Measurements from ENCODE around the gene GGACT. TPM values are rescaled to one million over a fixed set of nuclear protein-coding genes. Genes with fewer than 3 reads are reported as not detected.
A peak's percentile ranks its signal among the peaks of the same experiment; 100 is the strongest.

The GGACT gene
- total RNA-seq, 4 donors from 2014 or later: 0.74 to 1.9 (median 1.5) TPM

DNA sequence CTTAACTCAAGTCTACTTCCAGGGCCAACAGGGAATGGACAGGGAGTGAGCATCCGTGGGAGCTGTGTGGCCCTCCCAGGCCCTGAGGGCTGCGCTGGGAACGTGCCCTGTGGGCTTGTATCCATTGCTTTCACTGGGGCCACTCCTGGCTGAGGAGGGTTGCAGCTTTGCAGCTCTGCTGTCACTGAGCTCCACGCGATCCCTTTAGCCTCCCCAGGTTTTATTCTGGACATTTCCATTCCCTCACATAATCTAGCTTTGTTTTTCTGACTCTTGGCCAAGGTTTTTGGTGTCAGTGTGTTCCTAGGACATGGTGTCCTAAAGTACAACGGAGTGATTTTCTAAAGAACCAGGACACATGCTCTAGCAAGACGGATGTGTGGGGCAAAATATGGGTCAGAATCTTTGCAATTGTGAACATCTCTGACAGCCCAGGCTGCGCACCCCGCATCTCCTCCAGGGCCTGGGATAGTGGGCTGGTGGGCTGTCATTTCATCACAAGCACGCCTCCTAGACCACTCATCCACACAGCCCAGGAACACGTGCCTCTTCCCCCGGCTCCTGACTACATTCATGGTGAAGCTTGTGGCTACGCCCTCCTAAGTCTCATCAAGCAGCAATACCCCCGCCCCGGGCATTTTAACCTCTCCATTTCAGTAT, 28.0 kb downstream of the GGACT start:
- no peaks in the 10 kb centered on the region for H3K36me3 ChIP-seq
- ATAC-seq: peak; percentile 25
- H3K27me3 ChIP-seq: no peaks in the 10 kb centered on the region
- H3K9me3 ChIP-seq: peaks cover 0 to 3% (median 0%) of the 10 kb centered on the region in 3 donors
- 89 to 94% methylated on average over 3 to 11 of the region's 15 CpGs for WGBS, 2 donors (ENCODE audit: low coverage in 1 of 2)
- H3K4me3 ChIP-seq: no peak overlapping the region
- TF ChIP-seq POLR2A (IDR thresholded peaks at IDR 0.05) (no peak), POLR2AphosphoS5 (IDR thresholded peaks at IDR 0.05) (no peak), CTCF (IDR thresholded peaks at IDR 0.05) (no peak), EP300 (IDR thresholded peaks at IDR 0.05) (no peak)
- no peaks in the 10 kb centered on the region for H3K4me1 ChIP-seq
- H3K27ac ChIP-seq: no peak overlapping the region

GRCh38 chr13:100559886-100560285, 28.7 kb downstream of the GGACT start:
- no peaks in the 10 kb centered on the region for H3K36me3 ChIP-seq
- ATAC-seq: no peak
- no peaks in the 10 kb centered on the region for H3K4me1 ChIP-seq
- no peak overlapping the region for H3K27ac ChIP-seq
- no peaks in the 10 kb centered on the region for H3K27me3 ChIP-seq
- WGBS, 2 donors (ENCODE audit: low coverage in 1 of 2): 94% methylated on average over 8 of the region's 8 CpGs
- H3K4me3 ChIP-seq: no peak overlapping the region
- TF ChIP-seq CTCF (IDR thresholded peaks at IDR 0.05): no peak
- H3K9me3 ChIP-seq: no peaks in the 10 kb centered on the region

DNA sequence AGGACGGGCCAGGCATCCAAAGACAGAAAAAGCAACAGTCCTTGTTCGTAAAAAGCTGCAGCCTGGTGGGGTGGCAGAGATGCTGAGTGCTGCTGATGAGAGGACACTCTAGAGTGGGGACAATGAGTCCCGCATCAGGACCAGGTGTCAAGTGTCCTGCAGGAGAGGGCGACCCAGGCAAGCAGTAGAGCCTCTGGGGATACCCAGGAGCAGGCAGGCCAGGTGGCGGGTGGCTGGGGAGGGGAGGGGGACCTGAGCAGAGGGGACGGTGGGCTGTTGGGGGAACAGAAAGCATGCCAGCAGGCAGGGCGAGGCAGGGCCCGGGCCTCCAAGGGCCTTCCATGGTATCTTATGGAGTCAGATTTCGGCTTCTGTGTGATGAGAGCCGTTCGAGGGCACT, 35.8 kb downstream of the GGACT start:
- WGBS, 2 donors (ENCODE audit: low coverage in 1 of 2): 83 to 94% methylated on average over 2 to 4 of the region's 11 CpGs
- Histone ChIP-seq H3K9me3 (no peaks in the 10 kb centered on the region), H3K36me3 (no peaks in the 10 kb centered on the region), H3K27me3 (no peaks in the 10 kb centered on the region), H3K4me3 (no peak overlapping the region), H3K4me1 (peaks cover 0 to 14% (median 0%) of the 10 kb centered on the region in 3 donors), H3K27ac (no peak overlapping the region)
- TF ChIP-seq POLR2AphosphoS5 (IDR thresholded peaks at IDR 0.05): no peak
- no peak for TF ChIP-seq CTCF (IDR thresholded peaks at IDR 0.05)
- no peak for TF ChIP-seq POLR2A (IDR thresholded peaks at IDR 0.05)
- no peak for TF ChIP-seq EP300 (IDR thresholded peaks at IDR 0.05)
- no peak for ATAC-seq

DNA sequence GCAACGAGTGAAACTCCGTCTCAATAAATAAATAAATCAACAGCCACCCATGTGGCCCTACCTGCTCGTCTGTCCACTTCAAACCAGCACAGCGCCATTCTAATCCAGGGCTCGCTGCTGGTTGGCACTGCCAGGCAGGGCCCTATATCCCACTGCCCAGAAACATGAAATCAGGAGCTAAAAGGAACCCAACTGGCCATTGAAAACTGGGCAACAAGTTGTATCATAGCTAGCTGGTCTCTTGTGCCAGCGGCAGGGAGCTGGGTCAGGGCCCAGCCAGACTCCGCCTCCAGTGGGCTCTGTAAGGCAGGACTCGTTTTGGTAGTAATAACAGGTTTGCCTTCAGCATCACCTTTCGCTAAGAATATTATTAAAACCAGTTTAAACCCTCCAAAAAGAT, 39.3 kb downstream of the GGACT start:
- TF ChIP-seq POLR2AphosphoS5 (IDR thresholded peaks at IDR 0.05): no peak
- no peak for TF ChIP-seq CTCF (IDR thresholded peaks at IDR 0.05)
- TF ChIP-seq POLR2A (IDR thresholded peaks at IDR 0.05): no peak
- no peak for TF ChIP-seq EP300 (IDR thresholded peaks at IDR 0.05)
- Histone ChIP-seq H3K9me3 (no peaks in the 10 kb centered on the region), H3K4me3 (no peak overlapping the region), H3K27me3 (no peaks in the 10 kb centered on the region), H3K36me3 (no peaks in the 10 kb centered on the region), H3K4me1 (peaks cover 0 to 19% (median 0%) of the 10 kb centered on the region in 3 donors), H3K27ac (no peak overlapping the region)
- WGBS, 2 donors (ENCODE audit: low coverage in 1 of 2): 95% methylated on average over 3 of the region's 9 CpGs; no CpG with 5 or more reads in 1 of the 2 donors
- no peak for ATAC-seq

GRCh38 chr13:100547791-100548201, 40.8 kb downstream of the GGACT start:
- no peak for ATAC-seq
- TF ChIP-seq POLR2A (IDR thresholded peaks at IDR 0.05) (no peak), POLR2AphosphoS5 (IDR thresholded peaks at IDR 0.05) (peak; percentile 6), CTCF (IDR thresholded peaks at IDR 0.05) (no peak), EP300 (IDR thresholded peaks at IDR 0.05) (no peak)
- Histone ChIP-seq H3K4me1 (peaks cover 0 to 19% (median 0%) of the 10 kb centered on the region in 3 donors), H3K4me3 (no peak overlapping the region), H3K36me3 (no peaks in the 10 kb centered on the region), H3K27me3 (no peaks in the 10 kb centered on the region), H3K27ac (peak overlapping the region in 3 of 4 donors; percentile 25 to 61 (median 45)), H3K9me3 (no peaks in the 10 kb centered on the region)
- 25 to 28% methylated on average over 3 to 5 of the region's 9 CpGs for WGBS, 2 donors (ENCODE audit: low coverage in 1 of 2)

Measured in gastroesophageal sphincter (tissue), 4 donors.